Thymus (tissue), 11 donors: ENCODE measurements around the gene SLC16A11. TPM values are rescaled to one million over a fixed set of nuclear protein-coding genes. Genes with fewer than 3 reads are reported as not detected.
A peak's percentile ranks its signal among the peaks of the same experiment; 100 is the strongest.

Source experiments
- DNase-seq, 9 donors: peaks; one replicate each; pipeline ENCODE4 v3.0.0-alpha.2; 2013; ENCODE audit warnings: low spot score in 9 of 9, low read depth in 6 of 9, missing footprints in 1 of 9
- H3K27ac ChIP-seq, 2 donors: one replicate each; pipeline ENCODE4 v1.5.1; 2013; ENCODE audit warnings: control low read depth in 1 of 2, low read depth in 1 of 2, low read length in 1 of 2, mild to moderate bottlenecking in 1 of 2, moderate library complexity in 1 of 2
- H3K27me3 ChIP-seq, 2 donors: one replicate each; pipeline ENCODE4 v1.5.1; 2013; ENCODE audit warnings: low read length in 1 of 2; ENCODE audit not compliant: control insufficient read depth in 2 of 2, insufficient read depth in 1 of 2
- H3K36me3 ChIP-seq, 2 donors: one replicate each; pipeline ENCODE4 v1.5.1; 2013; ENCODE audit warnings: low read length in 1 of 2, mild to moderate bottlenecking in 1 of 2, moderate library complexity in 1 of 2; ENCODE audit not compliant: control insufficient read depth in 2 of 2, insufficient read depth in 2 of 2
- H3K4me1 ChIP-seq, 2 donors: one replicate each; pipeline ENCODE4 v1.5.1; 2013; ENCODE audit warnings: low read length in 2 of 2; ENCODE audit not compliant: control insufficient read depth in 2 of 2, insufficient read depth in 2 of 2
- H3K4me3 ChIP-seq, 2 donors: one replicate each; pipeline ENCODE4 v1.5.1; 2013; ENCODE audit warnings: low read length in 2 of 2, control low read depth in 1 of 2, mild to moderate bottlenecking in 1 of 2
- H3K9me3 ChIP-seq, 2 donors: one replicate each; pipeline ENCODE4 v1.5.1; 2013; ENCODE audit warnings: low read length in 1 of 2, mild to moderate bottlenecking in 1 of 2; ENCODE audit not compliant: control insufficient read depth in 2 of 2, insufficient read depth in 1 of 2
- WGBS: extraction: QIAGEN DNeasy Blood & Tissue Kit; methylation state at CpG from one replicate; pipeline ENCODE4 v1.1.7; 2013; 5-methylcytosine and 5-hydroxymethylcytosine counted together
- polyA plus RNA-seq: library from polyadenylated mRNA; stranded (reverse); fragments of 200-250 nt; gene quantifications from one replicate; pipeline ENCODE4 v1.2.3, GENCODE V29; 2013
- total RNA-seq: library from RNA; stranded (reverse); fragments of 120-200 nt; gene quantifications from one replicate; pipeline ENCODE4 v1.2.4, GENCODE V29; 2013
- donor health status: healthy.

Gene SLC16A11
- total and polyA plus RNA-seq, 2 donors: 0.52 to 7.4 TPM

- Histone ChIP-seq H3K4me1 (peaks cover 9 to 25% of the 10 kb centered on the region in 2 donors), H3K9me3 (no peaks in the 10 kb centered on the region), H3K4me3 (peak within 1 kb of the TSS; percentile 75 to 79), H3K27me3 (peaks cover 0 to 6% of the 10 kb centered on the region in 2 donors), H3K27ac (peak within 1 kb of the TSS; percentile 92 to 97), H3K36me3 (no peaks in the 10 kb centered on the region)
- WGBS: under 1% methylated on average over 52 of the region's 52 CpGs
- peak in 8 of 9 donors; percentile 91 to 99 (median 96) for DNase-seq
Measured at GRCh38 chr17:7035591-7036368, 8.1 kb downstream of the SLC16A11 start, which contains the start of gene SLC16A13. Gene SLC16A13 (plus strand): TSS chr17:7036015. CDS start chr17:7036383, 368 bp downstream.

DNA sequence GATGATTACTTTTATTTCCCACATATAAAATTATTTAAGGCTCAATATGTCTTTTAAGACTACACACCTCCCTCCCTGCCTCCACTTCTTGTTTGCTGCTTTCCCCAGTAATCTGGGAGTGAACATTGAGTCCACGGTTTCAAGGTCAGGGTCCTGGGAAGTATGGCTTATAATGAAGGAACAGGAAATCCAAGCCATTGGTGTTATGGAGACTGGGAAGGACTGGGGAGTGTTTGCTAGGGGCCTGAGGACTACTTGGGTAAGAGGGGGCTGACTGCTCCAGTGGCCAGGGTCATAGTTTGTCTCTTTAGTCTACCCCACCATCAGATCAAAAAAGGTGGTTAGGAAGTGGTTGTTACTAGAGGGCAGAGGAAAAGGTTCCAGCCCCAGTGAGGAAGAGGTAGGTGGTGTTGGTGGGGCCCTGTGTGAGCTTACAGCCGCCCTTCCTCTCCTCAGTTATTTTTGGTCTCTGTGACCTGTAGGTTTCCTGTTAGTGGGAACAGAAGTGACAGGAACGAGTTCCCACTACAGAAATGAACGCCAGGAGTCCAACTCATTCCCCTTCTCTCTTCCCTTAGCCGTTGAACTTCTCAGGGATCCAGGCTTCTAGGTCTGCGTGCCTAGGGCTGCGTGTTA, 8.8 kb downstream of the SLC16A11 start:
- H3K4me1 ChIP-seq: peaks cover 10 to 28% of the 10 kb centered on the region in 2 donors
- H3K4me3 ChIP-seq: peak overlapping the region; percentile 75 to 79
- WGBS: 8% methylated on average over 7 of the region's 7 CpGs
- peak overlapping the region; percentile 92 to 97 for H3K27ac ChIP-seq
- no peaks in the 10 kb centered on the region for H3K9me3 ChIP-seq
- H3K27me3 ChIP-seq: peaks cover 0 to 6% of the 10 kb centered on the region in 2 donors
- no peaks in the 10 kb centered on the region for H3K36me3 ChIP-seq
- DNase-seq: no peak

DNA sequence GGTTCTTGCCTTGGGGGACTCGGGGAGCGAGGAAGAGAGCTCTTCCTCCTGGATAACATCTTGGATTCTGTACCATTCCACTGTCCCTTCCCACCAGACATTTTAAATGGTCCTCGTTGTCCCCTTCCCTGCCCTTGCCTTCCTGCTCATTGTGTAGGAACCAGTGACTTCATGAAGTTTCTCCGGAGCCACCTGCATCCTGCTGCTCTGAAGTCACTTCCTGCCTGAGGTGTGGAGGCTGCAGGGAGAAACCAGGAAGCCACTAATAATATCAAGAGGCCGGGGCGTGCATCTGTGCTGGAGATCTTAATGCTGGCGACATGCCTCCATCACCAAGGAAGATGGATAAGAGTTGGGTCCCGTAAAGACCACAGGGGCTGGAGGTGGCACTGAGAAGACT, 14.2 kb downstream of the SLC16A11 start:
- Histone ChIP-seq H3K4me1 (peaks cover 10 to 23% of the 10 kb centered on the region in 2 donors), H3K36me3 (no peaks in the 10 kb centered on the region), H3K4me3 (peak overlapping the region; percentile 13 to 27), H3K27ac (peak overlapping the region; percentile 36 to 88), H3K27me3 (no peaks in the 10 kb centered on the region), H3K9me3 (no peaks in the 10 kb centered on the region)
- peak in 4 of 9 donors; percentile 58 to 86 (median 72) for DNase-seq
- 28% methylated on average over 8 of the region's 8 CpGs for WGBS

DNA sequence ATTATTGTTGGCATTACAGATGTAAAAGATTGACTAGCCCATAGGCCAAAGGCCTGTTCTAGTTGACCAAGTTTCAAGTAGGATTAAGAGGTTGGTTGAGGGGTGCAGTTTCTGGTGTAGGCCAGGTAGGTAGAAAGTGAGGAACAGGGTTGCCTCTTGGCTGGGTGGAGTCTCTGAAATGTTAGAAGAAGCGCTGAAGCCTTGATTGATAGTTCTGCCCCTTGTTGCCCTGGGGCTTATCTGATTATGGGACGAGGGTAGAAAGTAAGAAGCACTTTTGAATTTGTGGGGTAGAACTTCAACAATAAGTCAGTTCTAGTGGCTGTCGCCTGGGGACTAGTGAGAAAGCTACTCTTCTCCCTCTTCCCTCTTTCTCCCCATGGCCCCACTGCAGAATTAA, 14.8 kb downstream of the SLC16A11 start:
- Histone ChIP-seq H3K9me3 (peaks cover 0 to 4% of the 10 kb centered on the region in 2 donors), H3K36me3 (no peaks in the 10 kb centered on the region), H3K27me3 (peaks cover 0 to 5% of the 10 kb centered on the region in 2 donors), H3K27ac (peak overlapping the region in 1 of 2 donors; percentile 88), H3K4me3 (no peak overlapping the region), H3K4me1 (peaks cover 10 to 24% of the 10 kb centered on the region in 2 donors)
- 92% methylated on average over 3 of the region's 3 CpGs for whole genome bisulfite sequencing
- DNase-seq: no peak

DNA sequence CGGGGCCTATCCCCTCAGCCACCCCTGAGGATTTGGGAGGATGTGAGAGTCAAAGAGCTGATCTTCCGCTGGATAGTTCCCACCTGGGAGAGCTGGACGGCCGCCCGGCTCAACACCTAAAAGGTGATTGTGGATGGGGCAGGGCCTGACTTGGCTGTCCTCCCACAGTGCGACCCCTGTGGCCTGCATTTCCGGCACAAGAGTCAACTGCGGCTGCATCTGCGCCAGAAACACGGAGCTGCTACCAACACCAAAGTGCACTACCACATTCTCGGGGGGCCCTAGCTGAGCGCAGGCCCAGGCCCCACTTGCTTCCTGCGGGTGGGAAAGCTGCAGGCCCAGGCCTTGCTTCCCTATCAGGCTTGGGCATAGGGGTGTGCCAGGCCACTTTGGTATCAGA, 16.6 kb downstream of the SLC16A11 start:
- Histone ChIP-seq H3K36me3 (no peaks in the 10 kb centered on the region), H3K27ac (no peak overlapping the region), H3K9me3 (peaks cover 0 to 7% of the 10 kb centered on the region in 2 donors), H3K27me3 (peaks cover 14 to 23% of the 10 kb centered on the region in 2 donors), H3K4me3 (no peak overlapping the region), H3K4me1 (peaks cover 10 to 42% of the 10 kb centered on the region in 2 donors)
- 96% methylated on average over 13 of the region's 13 CpGs for WGBS
- DNase-seq: no peak

DNA sequence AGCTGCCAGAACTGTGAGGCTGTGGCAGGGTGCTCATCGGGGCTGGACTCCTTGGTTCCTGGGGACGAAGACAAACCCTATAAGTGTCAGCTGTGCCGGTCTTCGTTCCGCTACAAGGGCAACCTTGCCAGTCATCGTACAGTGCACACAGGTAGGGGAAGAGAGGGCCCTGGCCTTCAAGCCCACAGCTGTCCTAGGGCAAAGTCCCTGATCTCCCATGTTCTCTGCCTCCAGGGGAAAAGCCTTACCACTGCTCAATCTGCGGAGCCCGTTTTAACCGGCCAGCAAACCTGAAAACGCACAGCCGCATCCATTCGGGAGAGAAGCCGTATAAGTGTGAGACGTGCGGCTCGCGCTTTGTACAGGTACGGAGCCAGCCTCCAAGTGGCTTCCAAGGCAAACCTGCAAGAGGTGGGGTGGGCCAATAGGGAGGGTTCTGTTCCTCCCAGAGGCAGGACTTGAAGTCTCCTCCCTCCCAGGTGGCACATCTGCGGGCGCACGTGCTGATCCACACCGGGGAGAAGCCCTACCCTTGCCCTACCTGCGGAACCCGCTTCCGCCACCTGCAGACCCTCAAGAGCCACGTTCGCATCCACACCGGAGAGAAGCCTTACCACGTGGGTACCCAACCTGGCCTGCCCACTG, 17.3 kb downstream of the SLC16A11 start:
- Histone ChIP-seq H3K27me3 (peaks cover 20 to 30% of the 10 kb centered on the region in 2 donors), H3K4me1 (peaks cover 14 to 43% of the 10 kb centered on the region in 2 donors), H3K36me3 (no peaks in the 10 kb centered on the region), H3K27ac (no peak overlapping the region), H3K4me3 (no peak overlapping the region), H3K9me3 (peaks cover 0 to 11% of the 10 kb centered on the region in 2 donors)
- 95% methylated on average over 29 of the region's 29 CpGs for WGBS
- no peak for DNase-seq

DNA sequence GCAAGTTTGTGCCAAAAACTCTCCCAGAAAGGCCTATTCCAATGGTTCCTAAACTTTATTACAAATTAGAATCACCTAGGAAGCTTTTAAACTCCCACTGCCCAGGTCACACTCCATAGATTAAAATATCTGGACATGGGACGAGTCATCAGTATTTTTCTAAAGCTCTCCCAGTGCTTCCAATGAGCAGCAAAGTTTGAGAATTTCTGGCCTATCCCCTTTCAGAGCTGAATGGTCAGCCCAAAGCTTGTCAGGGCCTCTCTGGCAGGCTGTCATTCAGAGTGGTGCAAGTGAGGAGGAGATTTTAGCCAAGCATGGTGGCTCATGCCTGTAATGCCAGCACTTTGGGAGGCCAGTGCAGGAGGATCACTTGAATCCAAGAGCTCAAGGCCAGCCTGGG, 18.6 kb downstream of the SLC16A11 start:
- H3K36me3 ChIP-seq: no peaks in the 10 kb centered on the region
- 99% methylated on average over 1 of the region's 1 CpG for WGBS
- no peak overlapping the region for H3K27ac ChIP-seq
- no peak overlapping the region for H3K4me3 ChIP-seq
- peaks cover 14 to 43% of the 10 kb centered on the region in 2 donors for H3K4me1 ChIP-seq
- peaks cover 30 to 42% of the 10 kb centered on the region in 2 donors for H3K27me3 ChIP-seq
- DNase-seq: no peak
- H3K9me3 ChIP-seq: peaks cover 0 to 11% of the 10 kb centered on the region in 2 donors

- Histone ChIP-seq H3K4me1 (peaks cover 7 to 37% of the 10 kb centered on the region in 2 donors), H3K27me3 (peaks cover 30 to 47% of the 10 kb centered on the region in 2 donors), H3K27ac (no peak overlapping the region), H3K4me3 (no peak overlapping the region), H3K9me3 (peaks cover 0 to 11% of the 10 kb centered on the region in 2 donors), H3K36me3 (no peaks in the 10 kb centered on the region)
- no peak for DNase-seq
- 94% methylated on average over 8 of the region's 8 CpGs for WGBS
Measured at GRCh38 chr17:7024402-7024785, 19.5 kb downstream of the SLC16A11 start.
